H1 (cell line): ENCODE results near the gene ACP3. TPM values are rescaled to one million over a fixed set of nuclear protein-coding genes. Genes with fewer than 3 reads are reported as not detected.

Source experiments
- CTCF ChIP-seq, 3 experiments: IDR thresholded peaks; 1 replicate in 2 of 3; 2 replicates in 1 of 3; pipeline versions ENCODE4 v1.5.1 to v1.6.1; 2011; ENCODE audit warnings: low read length in 3 of 3, mild to moderate bottlenecking in 3 of 3, inconsistent platforms in 2 of 3, low read depth in 1 of 3, moderate library complexity in 1 of 3; ENCODE audit not compliant: insufficient read depth in 1 of 3; ENCODE audit errors: control extremely low read depth in 1 of 3
- EGR1 ChIP-seq: IDR thresholded peaks from 2 replicates; pipeline ENCODE4 v1.6.1; 2011; ENCODE audit warnings: low read depth, low read length, borderline replicate concordance
- NANOG ChIP-seq: IDR thresholded peaks from 2 replicates; pipeline ENCODE4 v1.6.1; 2011; ENCODE audit warnings: low read length, low read depth, mild to moderate bottlenecking, inconsistent platforms; ENCODE audit not compliant: insufficient read depth, poor library complexity, severe bottlenecking
- SAP30 ChIP-seq: fragments of 300-600 bp; sonication (generic); IDR thresholded peaks from 2 replicates; pipeline ENCODE4 v1.7.1; 2012; ENCODE audit warnings: low read length, moderate library complexity, mild to moderate bottlenecking, inconsistent platforms; ENCODE audit not compliant: insufficient read depth, insufficient replicate concordance
- polyA plus RNA-seq, 7 experiments: library from polyadenylated mRNA; depleted of rRNA in 3 of 7; stranded (reverse) in 5 of 7; unstranded in 2 of 7; fragments of >200 nt in 5 of 7; fragments of 200-250 nt in 2 of 7; gene quantifications; 1 replicate in 5 of 7; 2 replicates in 1 of 7; 4 replicates in 1 of 7; pipeline versions ENCODE4 v1.2.1 to v1.2.3, GENCODE V29; 2011 to 2013; ENCODE audit warnings: missing spikeins in 2 of 7, mixed read lengths in 2 of 7
- total RNA-seq: library from RNA; stranded (reverse); fragmentation: NEBNext Ultra II Directional; extraction: Animal tissue kit (Norgen Biotek cat#: 25700); gene quantifications from 2 replicates; pipeline ENCODE4 v1.2.1, GENCODE V29; 2021

Gene ACP3
- total and polyA plus RNA-seq, 2 of the 8 experiments (the other 6 are each of a cell fraction or from before 2014, with no cell fraction given): 1.2 to 1.4 TPM

- no peak for TF ChIP-seq CTCF (IDR thresholded peaks at IDR 0.05; ENCODE audit: control extremely low read depth in 1 of 3, insufficient read depth in 1 of 3, low read depth in 1 of 3, low read length in 3 of 3)
- TF ChIP-seq NANOG: no peak
- TF ChIP-seq SAP30: no peak
- TF ChIP-seq EGR1: no peak
- TF ChIP-seq, all 59 proteins: peak for 0
Observed at GRCh38 chr3:132290833-132291232, 26.4 kb upstream of the ACP3 start (continued).
